ENCODE data around the gene WASHC3. TPM values are rescaled to one million over a fixed set of nuclear protein-coding genes. Genes with fewer than 3 reads are reported as not detected.

Gene WASHC3
- total and polyA plus RNA-seq, 2 donors from 2014 or later = 33.0 to 95.9 TPM

GRCh38 chr12:102069707-102070106 is 7.9 kb upstream of the WASHC3 start:
- no peak for FAIRE-seq
- intact Hi-C loops (cut with DNase I) = no loop called here

GRCh38 chr12:102067574-102068258 is 5.9 kb upstream of the WASHC3 start:
- no peak for TF ChIP-seq CTCF (IDR thresholded peaks at IDR 0.05; ENCODE audit: borderline replicate concordance, extremely low read depth, insufficient read depth)
- no peak for FAIRE-seq
- no peak for DNase-seq
- intact Hi-C loops (cut with DNase I) = no loop called here
- Histone ChIP-seq H3K9ac (ENCODE audit: low read length in 3 of 3) (no peak overlapping the region), H3K4me3 (ENCODE audit: low read length in 3 of 3) (no peak overlapping the region), H3K27ac (ENCODE audit: low read depth in 2 of 2, low read length in 2 of 2) (no peak overlapping the region), H3K36me3 (ENCODE audit: control insufficient read depth in 2 of 3, insufficient read depth in 3 of 3, low read length in 3 of 3) (no peaks in the 10 kb centered on the region), H3K27me3 (ENCODE audit: control insufficient read depth, insufficient read depth, low read length) (no peaks in the 10 kb centered on the region), H3K4me1 (ENCODE audit: control insufficient read depth in 2 of 3, insufficient read depth in 2 of 3, low read depth in 1 of 3, low read length in 3 of 3) (no peaks in the 10 kb centered on the region), H3K9me3 (ENCODE audit: control insufficient read depth in 2 of 3, insufficient read depth in 1 of 3, low read length in 3 of 3) (no peaks in the 10 kb centered on the region)

More at GRCh38 chr12:102069707-102070106, 7.9 kb upstream of the WASHC3 start:
- H3K4me1 ChIP-seq (ENCODE audit: control insufficient read depth in 2 of 3, insufficient read depth in 2 of 3, low read depth in 1 of 3, low read length in 3 of 3) = no peaks in the 10 kb centered on the region
- no peak overlapping the region for H3K9ac ChIP-seq (ENCODE audit: low read length in 3 of 3)
- no peak for TF ChIP-seq CTCF (IDR thresholded peaks at IDR 0.05; ENCODE audit: borderline replicate concordance, extremely low read depth, insufficient read depth)
- no peaks in the 10 kb centered on the region for H3K27me3 ChIP-seq (ENCODE audit: control insufficient read depth, insufficient read depth, low read length)
- H3K36me3 ChIP-seq (ENCODE audit: control insufficient read depth in 2 of 3, insufficient read depth in 3 of 3, low read length in 3 of 3) = no peaks in the 10 kb centered on the region
- no peak for DNase-seq
- no peak overlapping the region for H3K4me3 ChIP-seq (ENCODE audit: low read length in 3 of 3)
- H3K27ac ChIP-seq (ENCODE audit: low read depth in 2 of 2, low read length in 2 of 2) = no peak overlapping the region
- H3K9me3 ChIP-seq (ENCODE audit: control insufficient read depth in 2 of 3, insufficient read depth in 1 of 3, low read length in 3 of 3) = no peaks in the 10 kb centered on the region

GRCh38 chr12:102064476-102064875 is 2.7 kb upstream of the WASHC3 start:
- no peak for FAIRE-seq
- intact Hi-C loops (cut with DNase I) = no loop called here
- Histone ChIP-seq H3K27me3 (ENCODE audit: control insufficient read depth, insufficient read depth, low read length) (no peaks in the 10 kb centered on the region), H3K9me3 (ENCODE audit: control insufficient read depth in 2 of 3, insufficient read depth in 1 of 3, low read length in 3 of 3) (no peaks in the 10 kb centered on the region), H3K36me3 (ENCODE audit: control insufficient read depth in 2 of 3, insufficient read depth in 3 of 3, low read length in 3 of 3) (no peaks in the 10 kb centered on the region), H3K4me1 (ENCODE audit: control insufficient read depth in 2 of 3, insufficient read depth in 2 of 3, low read depth in 1 of 3, low read length in 3 of 3) (peaks cover 0 to 4% (median 0%) of the 10 kb centered on the region in 3 donors), H3K4me3 (ENCODE audit: low read length in 3 of 3) (no peak overlapping the region), H3K27ac (ENCODE audit: low read depth in 2 of 2, low read length in 2 of 2) (no peak overlapping the region), H3K9ac (ENCODE audit: low read length in 3 of 3) (no peak overlapping the region)
- no peak for TF ChIP-seq CTCF (IDR thresholded peaks at IDR 0.05; ENCODE audit: borderline replicate concordance, extremely low read depth, insufficient read depth)
- no peak for DNase-seq
